GM12878 (cell line): ENCODE data around the gene RGS6. TPM values are rescaled to one million over a fixed set of nuclear protein-coding genes. Genes with fewer than 3 reads are reported as not detected.
A peak's percentile ranks its signal among the peaks of the same experiment; 100 is the strongest.

ENCODE experiments used
- ATAC-seq: fragments of 200-7000 bp; cut with Tn5 transposase; 3 replicates; pipeline ENCODE4 v1.9.1; 2020; ENCODE audit warnings: mild to moderate bottlenecking, moderate library complexity
- BruUV-seq: library from RNA; stranded (reverse); fragments of 400-500 nt; replicated peaks from 2 replicates; lab custom pipeline; 2021; lab: Mats Ljungman, UMichigan
- CTCF ChIA-PET: fragments of 300-600 bp; sonication (Branson Sonifier 250); formaldehyde crosslinking; extraction: SDS; loops from one replicate; lab custom pipeline; 2021; ENCODE audit warnings: inconsistent platforms; lab: Yijun Ruan, JAX
- POLR2A ChIA-PET: fragments of 350-600 bp; formaldehyde crosslinking; extraction: SDS; loops from one replicate; lab custom pipeline; 2021; ENCODE audit warnings: inconsistent platforms; lab: Charles Lee
- RAD21 ChIA-PET: fragments of 300-600 bp; sonication (Branson Sonifier 250); formaldehyde crosslinking; loops from one replicate; lab custom pipeline; 2023; ENCODE audit warnings: antibody characterized with exemption; ENCODE audit not compliant: unreplicated experiment; lab: Charles Lee
- SMC1A ChIA-PET: fragments of 300-600 bp; sonication (Branson Sonifier 250); formaldehyde crosslinking; loops from one replicate; lab custom pipeline; 2023; ENCODE audit not compliant: unreplicated experiment, uncharacterized antibody; lab: Charles Lee
- DNase-seq: peaks from one replicate; pipeline ENCODE4 v3.0.0-alpha.2; 2011; ENCODE audit warnings: low read depth, low spot score
- FAIRE-seq: peaks from 3 replicates; lab custom pipeline; 2011; peaks lifted over from hg19 to GRCh38; lab: Jason Lieb, UNC
- H2AFZ ChIP-seq: 2 replicates; pipeline ENCODE4 v1.6.0; 2011; ENCODE audit warnings: low read depth, low read length, control low read depth; ENCODE audit not compliant: control insufficient read depth
- H3K27ac ChIP-seq: 2 replicates; pipeline ENCODE4 v1.5.1; 2011; ENCODE audit warnings: control low read depth; ENCODE audit not compliant: control insufficient read depth, insufficient read depth
- H3K27me3 ChIP-seq, 2 experiments: replicated peaks in 1 of 2; 2 replicates each; pipeline versions ENCODE4 v1.6.0 to v1.6.1; 2011; ENCODE audit warnings: low read length in 1 of 2; ENCODE audit not compliant: control insufficient read depth in 2 of 2, insufficient read depth in 2 of 2
- H3K36me3 ChIP-seq, 2 experiments: 2 replicates each; pipeline ENCODE4 v1.5.1; 2011; ENCODE audit warnings: low read length in 1 of 2; ENCODE audit not compliant: control insufficient read depth in 2 of 2, insufficient read depth in 2 of 2
- H3K4me1 ChIP-seq: 2 replicates; pipeline ENCODE4 v1.6.1; 2011; ENCODE audit warnings: mild to moderate bottlenecking, low read length, moderate library complexity, mixed read lengths; ENCODE audit not compliant: control insufficient read depth, insufficient read depth
- H3K4me2 ChIP-seq: 2 replicates; pipeline ENCODE4 v1.6.0; 2011; ENCODE audit warnings: control low read depth; ENCODE audit not compliant: control insufficient read depth, insufficient read depth
- H3K4me3 ChIP-seq: fragments of 200-600 bp; sonication (generic); 2 replicates; pipeline ENCODE4 v1.5.1; 2016
- H3K79me2 ChIP-seq: 2 replicates; pipeline ENCODE4 v1.6.0; 2011; ENCODE audit warnings: low read length; ENCODE audit not compliant: control insufficient read depth, insufficient read depth
- H3K9ac ChIP-seq: 2 replicates; pipeline ENCODE4 v1.8.0; 2011; ENCODE audit warnings: low read length, control low read depth, mixed read lengths; ENCODE audit not compliant: control insufficient read depth, insufficient read depth
- H3K9me3 ChIP-seq: replicated peaks from 3 replicates; pipeline ENCODE4 v1.5.1; 2011; ENCODE audit warnings: mild to moderate bottlenecking, low read length; ENCODE audit not compliant: control insufficient read depth, insufficient read depth
- H4K20me1 ChIP-seq: 2 replicates; pipeline ENCODE4 v1.6.0; 2011; ENCODE audit not compliant: control insufficient read depth, insufficient read depth
- IRF5 ChIP-seq: fragments of 450-650 bp; IDR thresholded peaks from 2 replicates; pipeline ENCODE4 v1.6.1; 2017; ENCODE audit warnings: borderline replicate concordance
- JUNB ChIP-seq: IDR thresholded peaks from 2 replicates; pipeline ENCODE4 v1.6.1; 2016; ENCODE audit warnings: antibody characterized with exemption, mild to moderate bottlenecking
- MEF2A ChIP-seq: IDR thresholded peaks from 2 replicates; pipeline ENCODE4 v1.6.1; 2011; ENCODE audit warnings: low read depth, mild to moderate bottlenecking, low read length, moderate library complexity; ENCODE audit not compliant: insufficient read depth
- RB1 ChIP-seq: fragments of 450-650 bp; formaldehyde crosslinking; IDR thresholded peaks from 2 replicates; pipeline ENCODE4 v1.6.1; 2017; ENCODE audit warnings: mild to moderate bottlenecking, borderline replicate concordance
- RUNX3 ChIP-seq: IDR thresholded peaks from 2 replicates; pipeline ENCODE4 v1.6.1; 2012; ENCODE audit warnings: low read length, inconsistent platforms
- SREBF2 ChIP-seq: IDR thresholded peaks from 2 replicates; pipeline ENCODE4 v1.6.1; 2012; ENCODE audit warnings: mild to moderate bottlenecking, low read length
- USF1 ChIP-seq: IDR thresholded peaks from 2 replicates; pipeline ENCODE4 v1.6.1; 2011; ENCODE audit warnings: borderline replicate concordance, low read depth, mild to moderate bottlenecking, moderate library complexity, mixed read lengths, low read length; ENCODE audit not compliant: insufficient read depth; ENCODE audit errors: extremely low read length
- WGBS: methylation state at CpG from one replicate; pipeline ENCODE4 v1.1.6; 2016; ENCODE audit warnings: low lambda C conversion rate; ENCODE audit not compliant: insufficient replicate concordance, insufficient coverage; ENCODE audit errors: missing lambda C conversion rate; 5-methylcytosine and 5-hydroxymethylcytosine counted together
- in situ Hi-C: fragments of 300-500 bp; cut with MboI; formaldehyde crosslinking; loops from 9 replicates; pipeline ENCODE4 v1.14.3; 2018; ENCODE audit warnings: mixed read lengths
- intact Hi-C: fragments of 100-400 bp; cut with micrococcal nuclease; formaldehyde crosslinking; loops from one replicate; pipeline ENCODE4 v1.14.2; 2022; ENCODE audit not compliant: unreplicated experiment
- polyA plus RNA-seq, 11 experiments: library from polyadenylated mRNA; depleted of rRNA in 4 of 11; unstranded in 6 of 11; stranded (reverse) in 5 of 11; fragments of >200 nt; fragmentation: Nextera tagmentation in 4 of 11; fragmentation: Illumina TruSeq in 1 of 11; extraction: Ambion mirVana in 4 of 11; extraction: Trizol in 1 of 11; gene quantifications; 1 replicate in 1 of 11; 2 replicates in 10 of 11; pipeline versions ENCODE4 v1.2.1 to v1.2.3, GENCODE V29; 2011 to 2016; ENCODE audit warnings: inconsistent platforms in 2 of 11, missing spikeins in 2 of 11, low read depth in 1 of 11
- total RNA-seq, 4 experiments: library from RNA; depleted of rRNA in 3 of 4; stranded (reverse); fragments of >200 nt in 3 of 4; fragmentation: Illumina TruSeq in 1 of 4; extraction: Trizol in 1 of 4; gene quantifications; 2 replicates each; pipeline versions ENCODE4 v1.2.1 to v1.2.3, GENCODE V29; 2013 to 2021

RGS6 gene
- total and polyA plus RNA-seq, 10 of the 15 experiments (the other 5 are each of a cell fraction or from before 2014, with no cell fraction given): 3.9 to 18.1 (median 12.4) TPM

GRCh38 chr14:72303930-72304329, 371.7 kb downstream of the RGS6 start:
- Histone ChIP-seq H4K20me1 (no peaks in the 10 kb centered on the region), H3K4me1 (no peaks in the 10 kb centered on the region), H3K36me3 (no peaks in the 10 kb centered on the region), H3K4me3 (no peak overlapping the region), H3K4me2 (no peak overlapping the region), H3K9me3 (no peaks in the 10 kb centered on the region; the same call in 1 of the 3 replicates), H3K9ac (no peak overlapping the region), H3K27me3 (no peaks in the 10 kb centered on the region), H3K27ac (no peak overlapping the region), H3K79me2 (no peaks in the 10 kb centered on the region), H2AFZ (no peak overlapping the region)
- TF ChIP-seq IRF5 (no peak), RUNX3 (peak; percentile 9; the same call in 1 of the 2 replicates)
- in situ Hi-C loops: no loop called here
- no peak; the same call in 2 of the 3 replicates for ATAC-seq
- no peak for FAIRE-seq
- ChIA-PET CTCF (no interaction called here), RAD21 (no interaction called here), POLR2A (no interaction called here), SMC1A (no interaction called here)
- no TSS peak for BruUV-seq
- intact Hi-C loops: no loop called here
- 0% methylated on average over 4 of the region's 4 CpGs for WGBS
- DNase-seq: no peak

GRCh38 chr14:72305561-72305960, 373.3 kb downstream of the RGS6 start:
- FAIRE-seq: no peak
- BruUV-seq: no TSS peak
- CTCF ChIA-PET: interaction anchor here (1.5 kb wide), 1 partner anchor 16 kb away, joined by 3 read pairs; no protein-coding TSS in a partner anchor
- no peak for TF ChIP-seq RB1
- TF ChIP-seq MEF2A: no peak
- no peak for TF ChIP-seq SREBF2
- TF ChIP-seq JUNB: peak; percentile 83
- TF ChIP-seq USF1: no peak
- TF ChIP-seq, all 136 proteins: peak for 1
- Histone ChIP-seq H3K27ac (no peak overlapping the region), H4K20me1 (no peaks in the 10 kb centered on the region), H2AFZ (no peak overlapping the region), H3K9me3 (no peaks in the 10 kb centered on the region; the same call in 1 of the 3 replicates), H3K36me3 (no peaks in the 10 kb centered on the region), H3K4me3 (no peak overlapping the region), H3K79me2 (no peaks in the 10 kb centered on the region), H3K4me2 (no peak overlapping the region), H3K27me3 (no peaks in the 10 kb centered on the region), H3K4me1 (no peaks in the 10 kb centered on the region), H3K9ac (no peak overlapping the region)
- SMC1A ChIA-PET: interaction anchor here (0.9 kb wide), 1 partner anchor 12 kb away, joined by 3 read pairs; no protein-coding TSS in a partner anchor
- ATAC-seq (peak; percentile 49), DNase-seq (no peak)
- in situ Hi-C loops: no loop called here
- intact Hi-C loops: no loop called here
- POLR2A ChIA-PET: no interaction called here
- RAD21 ChIA-PET: no interaction called here
